Measurements from ENCODE around the gene ANKS1B. TPM values are rescaled to one million over a fixed set of nuclear protein-coding genes. Genes with fewer than 3 reads are reported as not detected.

ANKS1B gene
- total RNA-seq, 4 donors from 2014 or later = 16.6 to 62.6 (median 40.2) TPM

DNA sequence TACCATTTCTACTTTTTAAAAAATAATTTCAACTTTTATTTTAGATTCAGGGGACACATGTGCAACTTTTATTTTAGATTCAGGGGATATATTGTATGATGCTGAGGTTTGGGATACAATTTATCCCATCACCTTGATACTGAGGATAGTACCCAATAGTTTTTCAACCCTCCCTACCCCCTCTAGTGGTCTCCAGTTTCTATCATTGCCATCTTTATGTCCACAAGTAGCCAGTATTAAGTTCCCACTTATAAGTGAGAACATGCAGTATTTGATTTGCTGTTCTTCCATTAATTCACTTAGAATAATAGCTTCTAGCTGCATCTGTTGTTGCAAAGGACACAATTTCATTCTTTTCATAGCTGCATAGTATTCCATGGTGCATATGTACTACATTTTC lies 162.5 kb downstream of the ANKS1B start:
- intact Hi-C loops (cut with DNase I; ENCODE audit: low total_unique reads) = no loop called here
- Histone ChIP-seq H3K4me1 (no peaks in the 10 kb centered on the region), H3K4me3 (no peak overlapping the region), H3K9me3 (no peaks in the 10 kb centered on the region), H3K36me3 (no peaks in the 10 kb centered on the region), H3K27me3 (no peaks in the 10 kb centered on the region), H3K27ac (no peak overlapping the region)
- TF ChIP-seq, protein P1, sequence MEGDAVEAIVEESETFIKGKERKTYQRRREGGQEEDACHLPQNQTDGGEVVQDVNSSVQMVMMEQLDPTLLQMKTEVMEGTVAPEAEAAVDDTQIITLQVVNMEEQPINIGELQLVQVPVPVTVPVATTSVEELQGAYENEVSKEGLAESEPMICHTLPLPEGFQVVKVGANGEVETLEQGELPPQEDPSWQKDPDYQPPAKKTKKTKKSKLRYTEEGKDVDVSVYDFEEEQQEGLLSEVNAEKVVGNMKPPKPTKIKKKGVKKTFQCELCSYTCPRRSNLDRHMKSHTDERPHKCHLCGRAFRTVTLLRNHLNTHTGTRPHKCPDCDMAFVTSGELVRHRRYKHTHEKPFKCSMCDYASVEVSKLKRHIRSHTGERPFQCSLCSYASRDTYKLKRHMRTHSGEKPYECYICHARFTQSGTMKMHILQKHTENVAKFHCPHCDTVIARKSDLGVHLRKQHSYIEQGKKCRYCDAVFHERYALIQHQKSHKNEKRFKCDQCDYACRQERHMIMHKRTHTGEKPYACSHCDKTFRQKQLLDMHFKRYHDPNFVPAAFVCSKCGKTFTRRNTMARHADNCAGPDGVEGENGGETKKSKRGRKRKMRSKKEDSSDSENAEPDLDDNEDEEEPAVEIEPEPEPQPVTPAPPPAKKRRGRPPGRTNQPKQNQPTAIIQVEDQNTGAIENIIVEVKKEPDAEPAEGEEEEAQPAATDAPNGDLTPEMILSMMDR (IDR thresholded peaks at IDR 0.05) = no peak
- TF ChIP-seq POLR2A (IDR thresholded peaks at IDR 0.05) = no peak
- no peak for DNase-seq

DNA sequence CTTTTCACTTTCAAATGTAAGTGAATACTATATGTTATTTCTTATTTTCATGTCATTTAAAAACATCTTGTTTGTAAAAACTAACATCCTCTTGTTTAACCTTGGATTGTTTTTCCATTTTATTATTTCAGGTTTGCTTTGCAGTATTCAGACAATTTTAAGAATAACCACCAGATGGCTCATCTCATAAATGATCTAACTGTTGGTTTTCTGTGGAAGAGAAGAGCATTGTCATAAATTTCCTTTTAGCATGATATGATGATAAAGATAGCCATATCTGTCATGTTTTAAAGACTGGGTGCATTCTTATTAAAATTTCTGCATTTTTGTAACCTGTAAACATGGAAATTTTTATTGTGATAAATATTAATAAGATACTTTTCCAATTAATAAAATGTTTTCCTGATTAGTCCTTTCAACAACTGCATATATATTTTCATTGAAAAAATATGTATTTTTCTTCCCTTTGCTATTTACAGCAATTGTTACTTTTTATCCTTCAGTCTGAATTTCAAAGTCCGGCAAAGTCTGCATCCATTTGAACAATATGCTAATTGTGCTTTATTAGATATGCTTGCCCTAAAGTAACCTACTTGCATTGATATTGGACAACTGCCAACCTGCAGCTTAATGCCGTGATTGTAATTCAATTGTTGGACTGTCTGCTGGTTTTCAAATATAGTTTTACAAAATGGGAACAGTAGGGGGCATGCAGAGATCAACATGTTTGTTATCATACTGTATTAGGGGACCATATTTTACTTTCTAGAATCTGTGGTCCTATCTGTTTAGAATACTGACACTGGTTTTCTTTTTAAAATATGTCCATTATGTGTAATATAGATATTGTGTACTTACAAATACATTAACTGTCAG lies 173.8 kb downstream of the ANKS1B start:
- intact Hi-C loops (cut with DNase I; ENCODE audit: low total_unique reads) = no loop called here
- Histone ChIP-seq H3K27ac (no peak overlapping the region), H3K4me1 (no peaks in the 10 kb centered on the region), H3K27me3 (no peaks in the 10 kb centered on the region), H3K36me3 (no peaks in the 10 kb centered on the region), H3K9me3 (no peaks in the 10 kb centered on the region), H3K4me3 (no peak overlapping the region)
- TF ChIP-seq, protein P1 (IDR thresholded peaks at IDR 0.05) = peak; percentile 12 to 35 (median 30)
- TF ChIP-seq POLR2A (IDR thresholded peaks at IDR 0.05) = no peak
- no peak for DNase-seq

DNA sequence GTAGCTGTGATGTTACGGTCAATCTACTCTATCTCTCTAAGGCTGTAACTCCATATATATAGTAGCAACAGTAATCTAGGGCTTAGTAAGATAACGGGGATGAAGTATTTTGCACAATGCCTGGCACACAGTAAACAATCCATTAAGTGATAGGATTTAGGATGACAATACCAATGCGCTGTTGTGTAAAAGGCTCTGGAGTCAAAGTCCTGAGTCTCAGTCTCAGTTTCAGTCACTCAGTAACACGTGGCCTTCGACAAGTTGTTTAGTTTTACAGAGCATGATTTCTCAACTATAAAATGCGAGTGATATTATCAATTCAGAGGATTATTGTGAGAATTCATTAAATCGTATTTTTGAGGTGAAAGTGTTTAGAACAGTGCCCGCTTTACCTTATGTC lies 174.8 kb downstream of the ANKS1B start:
- no peak for DNase-seq
- no peak overlapping the region for H3K4me3 ChIP-seq
- intact Hi-C loops (cut with DNase I; ENCODE audit: low total_unique reads) = no loop called here
- no peak overlapping the region for H3K27ac ChIP-seq
- no peaks in the 10 kb centered on the region for H3K27me3 ChIP-seq
- TF ChIP-seq, protein P1 (IDR thresholded peaks at IDR 0.05) = no peak
- no peak for TF ChIP-seq POLR2A (IDR thresholded peaks at IDR 0.05)
- no peaks in the 10 kb centered on the region for H3K36me3 ChIP-seq
- no peaks in the 10 kb centered on the region for H3K4me1 ChIP-seq
- H3K9me3 ChIP-seq = no peaks in the 10 kb centered on the region

GRCh38 chr12:99806304-99806703 lies 178.4 kb downstream of the ANKS1B start:
- no peaks in the 10 kb centered on the region for H3K27me3 ChIP-seq
- no peak for TF ChIP-seq POLR2A (IDR thresholded peaks at IDR 0.05)
- TF ChIP-seq, protein P1 (IDR thresholded peaks at IDR 0.05) = no peak
- intact Hi-C loops (cut with DNase I; ENCODE audit: low total_unique reads) = no loop called here
- no peak overlapping the region for H3K27ac ChIP-seq
- H3K36me3 ChIP-seq = no peaks in the 10 kb centered on the region
- H3K9me3 ChIP-seq = no peaks in the 10 kb centered on the region
- H3K4me3 ChIP-seq = no peak overlapping the region
- no peaks in the 10 kb centered on the region for H3K4me1 ChIP-seq
- DNase-seq = no peak

GRCh38 chr12:99804715-99805114 lies 180.0 kb downstream of the ANKS1B start:
- Histone ChIP-seq H3K27ac (no peak overlapping the region), H3K4me1 (no peaks in the 10 kb centered on the region), H3K9me3 (no peaks in the 10 kb centered on the region), H3K36me3 (no peaks in the 10 kb centered on the region), H3K27me3 (no peaks in the 10 kb centered on the region), H3K4me3 (no peak overlapping the region)
- no peak for DNase-seq
- no peak for TF ChIP-seq POLR2A (IDR thresholded peaks at IDR 0.05)
- TF ChIP-seq, protein P1 (IDR thresholded peaks at IDR 0.05) = no peak
- intact Hi-C loops (cut with DNase I; ENCODE audit: low total_unique reads) = no loop called here
